Activated CD4-positive, CD25-positive, alpha-beta regulatory T cell (primary cell): ENCODE data around the gene MARVELD3.

Experiments
- DNase-seq, 4 experiments: peaks; one replicate each; lab custom pipeline; 2025; lab: John Stamatoyannopoulos, UW

Gene MARVELD3

GRCh38 chr16:71622088-71622487, 3.9 kb upstream of the MARVELD3 start:
- DNase-seq, result no peak

DNA sequence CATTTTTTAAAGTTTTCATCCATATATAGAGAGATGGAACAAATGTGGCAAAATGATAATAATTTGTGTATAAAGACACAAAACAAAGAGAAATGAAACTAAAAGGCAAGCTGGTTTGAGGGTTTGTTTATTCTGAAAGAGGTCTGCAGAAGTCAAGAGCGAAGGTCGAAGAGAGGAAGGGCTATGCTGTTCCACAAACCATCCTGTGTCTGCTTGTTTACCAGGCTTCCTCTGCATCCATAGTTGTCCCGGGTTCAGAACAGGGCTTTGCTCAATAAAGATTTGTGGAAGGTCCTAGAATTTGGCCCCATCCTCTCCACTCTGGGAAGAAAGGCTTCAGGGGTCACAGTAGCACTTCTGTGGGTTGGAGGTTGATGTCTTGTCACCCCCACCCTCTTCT, 2.4 kb upstream of the MARVELD3 start:
- no peak for DNase-seq

- no peak for DNase-seq
Measured at GRCh38 chr16:71625113-71625850, 702 bp upstream of the MARVELD3 start.

GRCh38 chr16:71626858-71627213, 852 bp downstream of the MARVELD3 start:
- no peak for DNase-seq

DNA sequence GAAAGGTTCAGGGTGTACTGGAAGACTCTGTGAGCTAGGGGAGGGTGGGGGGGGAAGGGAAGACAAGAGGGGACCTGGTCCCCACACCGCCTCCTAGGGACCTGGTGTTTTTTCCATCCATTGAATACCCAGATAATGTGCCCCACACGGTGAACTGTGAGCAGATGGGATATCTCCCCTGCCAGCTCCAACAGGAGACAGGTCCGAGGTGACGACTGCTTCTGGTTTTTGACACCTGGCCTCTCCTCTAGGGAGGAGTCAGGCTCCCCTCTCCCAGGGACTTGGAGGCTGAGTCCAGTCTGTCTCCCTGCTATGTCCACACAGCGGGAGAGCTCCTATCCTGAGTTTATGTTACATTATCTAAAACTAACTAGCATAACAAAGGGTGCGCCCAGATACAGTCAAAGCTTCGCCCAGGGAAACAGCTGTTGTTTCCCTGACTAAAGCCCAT, 1.8 kb downstream of the MARVELD3 start:
- DNase-seq, result no peak

DNA sequence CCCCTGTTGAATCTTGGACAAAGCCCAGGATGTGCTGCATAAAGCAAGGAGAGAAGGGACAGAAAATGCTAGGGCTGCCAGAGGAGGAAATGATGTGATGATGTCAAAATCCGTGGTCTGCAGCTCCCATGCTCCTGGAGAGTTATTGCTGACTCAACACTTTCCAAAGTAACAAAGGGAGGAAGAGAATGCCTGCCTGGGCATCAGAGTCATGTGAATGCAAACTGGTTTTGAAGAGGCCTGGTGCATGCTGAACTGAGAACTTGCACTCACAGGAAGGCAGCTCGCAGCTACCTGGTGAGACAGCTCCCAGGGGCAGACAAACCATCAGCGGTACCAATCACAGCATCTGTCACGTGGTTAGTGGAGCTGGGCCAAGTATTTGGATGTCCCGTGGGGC, 2.8 kb downstream of the MARVELD3 start:
- no peak for DNase-seq

DNA sequence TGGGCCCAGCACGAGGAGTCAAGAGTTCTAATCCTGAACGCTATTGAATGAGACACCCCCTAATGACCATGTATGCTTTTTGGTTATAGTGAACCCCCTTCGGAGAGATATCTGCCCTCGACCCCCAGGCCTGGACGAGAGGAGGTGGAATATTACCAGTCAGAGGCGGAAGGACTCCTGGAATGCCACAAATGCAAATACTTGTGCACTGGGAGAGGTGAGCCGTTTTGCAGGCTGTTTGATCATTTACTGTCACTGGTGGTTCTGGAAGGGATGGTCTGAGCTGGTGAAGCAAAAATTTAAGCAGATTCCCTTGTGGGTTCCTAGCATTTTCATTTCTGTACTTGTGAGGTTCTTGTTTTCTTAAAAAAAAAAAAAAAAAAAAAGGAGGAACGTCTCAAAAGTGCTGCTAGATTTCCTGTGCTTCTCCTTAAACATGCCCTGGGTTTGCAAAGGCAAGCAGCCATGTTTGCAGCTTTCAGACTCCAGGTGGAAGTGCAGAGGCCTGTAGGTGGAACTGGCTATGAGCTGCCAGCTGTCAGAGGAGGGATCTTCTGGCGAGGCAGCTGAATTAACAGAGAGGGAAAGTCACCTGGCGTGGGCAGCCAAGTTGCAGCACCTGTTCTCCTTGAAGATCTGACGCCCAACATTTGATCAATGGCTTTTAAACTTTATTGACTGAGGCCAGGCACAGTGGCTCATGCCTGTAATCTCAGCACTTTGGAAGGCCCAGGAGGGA, 3.5 kb downstream of the MARVELD3 start:
- DNase-seq, result no peak

GRCh38 chr16:71630808-71631207, 4.8 kb downstream of the MARVELD3 start:
- DNase-seq, result no peak

GRCh38 chr16:71631776-71632175, 5.8 kb downstream of the MARVELD3 start:
- no peak for DNase-seq

DNA sequence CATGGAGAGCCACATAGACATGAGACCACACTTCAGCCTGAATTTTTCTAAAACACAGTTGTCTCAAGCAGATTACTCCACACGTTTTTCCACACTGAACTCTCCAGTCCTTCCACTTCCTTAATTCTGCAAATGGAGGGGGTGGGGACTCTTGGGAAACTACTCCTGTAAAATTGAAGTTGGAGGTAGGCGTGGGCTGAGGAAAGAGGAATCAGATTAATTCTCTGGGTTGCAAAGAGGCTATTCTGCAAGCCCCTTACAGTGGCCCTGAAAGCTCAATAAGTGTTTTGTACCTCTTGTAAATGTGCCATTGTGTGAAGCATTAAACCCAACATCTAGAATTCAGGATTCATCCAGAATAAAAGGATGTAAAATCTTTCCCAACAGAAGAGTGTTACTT, 9.6 kb downstream of the MARVELD3 start:
- no peak for DNase-seq

GRCh38 chr16:71637398-71637797, 11.4 kb downstream of the MARVELD3 start:
- DNase-seq, result no peak

GRCh38 chr16:71645450-71645849, 19.5 kb downstream of the MARVELD3 start:
- no peak for DNase-seq

DNA sequence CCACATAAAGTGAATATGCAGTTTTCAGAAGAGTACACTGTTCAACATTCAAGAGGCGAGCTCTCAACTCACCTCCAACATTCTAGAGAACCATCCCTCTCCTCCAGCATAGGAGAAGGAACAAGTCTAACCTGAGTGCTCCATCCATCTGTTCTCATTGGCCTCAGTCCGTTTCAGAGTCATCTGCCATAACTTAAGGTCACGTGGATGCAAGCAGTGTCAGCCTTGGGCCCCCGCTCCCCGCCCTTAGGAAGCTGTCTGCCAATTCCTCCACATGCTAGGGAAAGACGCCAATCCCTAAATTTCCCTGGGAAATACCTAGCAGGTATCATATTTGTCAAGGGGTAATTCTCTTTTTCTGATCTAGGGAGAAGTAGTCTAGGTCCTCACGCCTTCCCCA, 21.4 kb downstream of the MARVELD3 start:
- DNase-seq, result no peak

- no peak for DNase-seq
Measured at GRCh38 chr16:71648162-71648561, 22.2 kb downstream of the MARVELD3 start.

GRCh38 chr16:71648921-71649320, 22.9 kb downstream of the MARVELD3 start:
- no peak for DNase-seq

DNA sequence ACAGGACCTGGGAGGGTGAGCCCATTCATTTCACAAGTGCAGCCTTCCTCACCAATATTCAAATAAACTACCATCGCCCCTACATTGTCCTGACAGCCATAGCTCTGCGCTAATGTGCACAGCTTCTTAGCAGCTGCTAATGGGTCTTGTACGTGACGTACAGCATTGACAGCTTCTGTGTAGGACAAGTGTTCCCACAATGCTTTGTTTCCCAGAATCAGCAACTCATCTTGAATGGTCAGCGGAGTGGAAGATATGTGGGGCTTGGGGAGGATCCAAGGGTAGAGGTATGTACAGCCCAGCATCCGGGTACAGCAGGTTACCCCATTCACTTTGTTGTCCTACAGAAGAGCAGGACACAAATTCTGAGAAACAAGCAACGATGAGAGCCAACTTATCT, 23.7 kb downstream of the MARVELD3 start:
- DNase-seq, result no peak

- DNase-seq, result no peak
Measured at GRCh38 chr16:71658771-71659170, 32.8 kb downstream of the MARVELD3 start.

DNA sequence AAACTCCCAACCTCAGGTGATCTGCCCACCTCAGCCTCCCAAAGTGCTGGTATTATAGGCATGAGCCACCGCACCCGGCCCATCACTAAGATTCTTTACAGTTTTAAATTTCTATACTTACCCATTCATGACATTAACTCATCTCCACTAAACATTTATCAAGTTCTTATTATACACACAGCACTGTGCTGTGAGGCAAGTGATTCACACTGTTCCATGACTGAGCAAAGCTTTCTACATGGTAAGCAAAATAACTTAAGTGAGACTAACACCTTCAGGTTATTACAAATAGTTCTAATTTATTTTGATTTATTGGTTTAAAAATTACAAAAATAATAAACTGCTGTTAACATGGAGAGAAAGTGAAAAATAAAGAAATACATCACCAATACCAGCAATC, 33.5 kb downstream of the MARVELD3 start:
- DNase-seq, result no peak

GRCh38 chr16:71666264-71666663, 40.3 kb downstream of the MARVELD3 start:
- no peak for DNase-seq

GRCh38 chr16:71666928-71667707, 41.1 kb downstream of the MARVELD3 start:
- DNase-seq, result no peak

GRCh38 chr16:71669926-71670536, 44.0 kb downstream of the MARVELD3 start:
- no peak for DNase-seq

DNA sequence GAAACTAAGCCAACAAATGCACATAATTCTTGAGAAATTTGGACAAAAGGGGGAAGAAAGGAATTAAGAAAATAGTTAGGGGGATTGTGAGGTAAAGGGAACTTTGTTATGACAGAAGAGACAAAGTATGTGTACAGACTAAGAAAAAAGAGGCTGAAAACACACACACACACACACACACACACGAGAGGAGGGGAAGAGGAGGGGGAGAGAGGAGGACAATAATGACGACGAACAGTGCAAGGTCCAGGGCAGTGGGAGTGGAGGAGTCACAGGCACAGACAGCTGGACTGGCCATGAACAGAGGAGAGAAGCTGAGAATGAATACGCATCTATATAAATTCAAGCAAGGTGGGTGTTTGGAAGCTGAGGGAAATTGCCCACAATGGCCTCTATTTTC, 44.6 kb downstream of the MARVELD3 start:
- DNase-seq, result no peak
